Ascending aorta (tissue), 2 donors: ENCODE data around the gene PTGER2. TPM values are rescaled to one million over a fixed set of nuclear protein-coding genes. Genes with fewer than 3 reads are reported as not detected.
A peak's percentile ranks its signal among the peaks of the same experiment; 100 is the strongest.

Source experiments
- DNase-seq, 2 donors: peaks; one replicate each; pipeline ENCODE4 v3.0.0-alpha.2; 2019; ENCODE audit warnings: low spot score in 2 of 2
- H3K27ac ChIP-seq, 2 donors: fragments of 200-600 bp; sonication (generic); one replicate each; pipeline ENCODE4 v1.5.1; 2016 to 2017; ENCODE audit warnings: mild to moderate bottlenecking in 1 of 2
- H3K27me3 ChIP-seq: fragments of 200-600 bp; sonication (generic); one replicate; pipeline ENCODE4 v1.5.1; 2017
- H3K36me3 ChIP-seq, 2 donors: fragments of 200-600 bp; sonication (generic); one replicate each; pipeline ENCODE4 v1.5.1; 2016
- H3K4me1 ChIP-seq, 2 donors: fragments of 200-600 bp; sonication (generic); one replicate each; pipeline ENCODE4 v1.5.1; 2016 to 2017; ENCODE audit warnings: mild to moderate bottlenecking in 1 of 2
- H3K4me3 ChIP-seq, 2 donors: fragments of 200-600 bp; sonication (generic); one replicate each; pipeline ENCODE4 v1.5.1; 2016 to 2017; ENCODE audit warnings: mild to moderate bottlenecking in 1 of 2
- H3K9me3 ChIP-seq, 2 donors: fragments of 200-600 bp; sonication (generic); one replicate each; pipeline ENCODE4 v1.5.1; 2016
- intact Hi-C: fragments of 100-400 bp; cut with DNase I; formaldehyde crosslinking; loops from one replicate; pipeline ENCODE4 v1.15.1; 2023
- total RNA-seq: library from RNA; depleted of rRNA; stranded (reverse); fragments of >200 nt; gene quantifications from one replicate; pipeline ENCODE4 v1.1.0, GENCODE V29; 2016
- TF ChIP-seq, protein P1 (sequence below), 3 experiments: fragments of 200-600 bp in 2 of 3; fragments of 450-650 bp in 1 of 3; sonication (generic) in 2 of 3; IDR thresholded peaks; one replicate each; pipeline ENCODE4 v1.5.1; 2016 to 2019; ENCODE audit warnings: antibody characterized with exemption in 3 of 3, mild to moderate bottlenecking in 1 of 3, moderate library complexity in 1 of 3

The PTGER2 gene, protein sequence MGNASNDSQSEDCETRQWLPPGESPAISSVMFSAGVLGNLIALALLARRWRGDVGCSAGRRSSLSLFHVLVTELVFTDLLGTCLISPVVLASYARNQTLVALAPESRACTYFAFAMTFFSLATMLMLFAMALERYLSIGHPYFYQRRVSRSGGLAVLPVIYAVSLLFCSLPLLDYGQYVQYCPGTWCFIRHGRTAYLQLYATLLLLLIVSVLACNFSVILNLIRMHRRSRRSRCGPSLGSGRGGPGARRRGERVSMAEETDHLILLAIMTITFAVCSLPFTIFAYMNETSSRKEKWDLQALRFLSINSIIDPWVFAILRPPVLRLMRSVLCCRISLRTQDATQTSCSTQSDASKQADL
- 1.9 TPM for total RNA-seq

DNA sequence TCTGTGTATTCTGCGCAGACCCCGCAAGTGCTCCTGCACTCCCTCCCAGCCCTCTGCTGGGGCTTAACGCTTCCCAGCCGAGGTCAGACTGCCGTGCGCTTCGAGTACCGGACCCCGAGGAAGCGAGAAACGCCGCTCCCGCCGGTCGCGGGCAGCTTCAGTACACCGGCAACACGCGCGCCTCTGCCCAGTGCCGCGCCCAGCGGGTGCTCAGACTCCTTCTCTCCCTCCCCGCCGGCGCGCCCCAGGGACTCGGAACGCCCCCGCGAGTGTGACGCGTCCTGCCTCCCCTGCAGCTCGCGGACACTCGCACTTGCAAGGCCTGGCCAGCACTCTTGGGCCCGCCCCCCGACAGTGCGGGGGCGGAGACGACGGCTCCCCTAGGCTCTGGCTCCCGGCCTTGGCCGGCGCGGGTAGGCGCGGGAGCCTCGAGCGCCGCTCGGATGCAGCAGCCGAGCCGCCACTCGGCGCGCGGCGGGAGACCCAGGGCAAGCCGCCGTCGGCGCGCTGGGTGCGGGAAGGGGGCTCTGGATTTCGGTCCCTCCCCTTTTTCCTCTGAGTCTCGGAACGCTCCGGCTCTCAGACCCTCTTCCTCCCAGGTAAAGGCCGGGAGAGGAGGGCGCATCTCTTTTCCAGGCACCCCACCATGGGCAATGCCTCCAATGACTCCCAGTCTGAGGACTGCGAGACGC, at the start of gene PTGER2:
PTGER2 (plus strand) TSS at position 410 of the 692 bp plus-strand sequence; CDS start at position 647, 237 bp downstream.
- Histone ChIP-seq H3K36me3 (no peaks in the 10 kb centered on the region), H3K4me1 (peaks cover 3 to 7% of the 10 kb centered on the region in 2 donors), H3K27ac (peak within 1 kb of the TSS in 1 of 2 donors; percentile 5), H3K4me3 (peak within 1 kb of the TSS; percentile 62 to 65), H3K27me3 (no peaks in the 10 kb centered on the region), H3K9me3 (no peaks in the 10 kb centered on the region)
- intact Hi-C loops, result no loop called here
- TF ChIP-seq, protein P1, sequence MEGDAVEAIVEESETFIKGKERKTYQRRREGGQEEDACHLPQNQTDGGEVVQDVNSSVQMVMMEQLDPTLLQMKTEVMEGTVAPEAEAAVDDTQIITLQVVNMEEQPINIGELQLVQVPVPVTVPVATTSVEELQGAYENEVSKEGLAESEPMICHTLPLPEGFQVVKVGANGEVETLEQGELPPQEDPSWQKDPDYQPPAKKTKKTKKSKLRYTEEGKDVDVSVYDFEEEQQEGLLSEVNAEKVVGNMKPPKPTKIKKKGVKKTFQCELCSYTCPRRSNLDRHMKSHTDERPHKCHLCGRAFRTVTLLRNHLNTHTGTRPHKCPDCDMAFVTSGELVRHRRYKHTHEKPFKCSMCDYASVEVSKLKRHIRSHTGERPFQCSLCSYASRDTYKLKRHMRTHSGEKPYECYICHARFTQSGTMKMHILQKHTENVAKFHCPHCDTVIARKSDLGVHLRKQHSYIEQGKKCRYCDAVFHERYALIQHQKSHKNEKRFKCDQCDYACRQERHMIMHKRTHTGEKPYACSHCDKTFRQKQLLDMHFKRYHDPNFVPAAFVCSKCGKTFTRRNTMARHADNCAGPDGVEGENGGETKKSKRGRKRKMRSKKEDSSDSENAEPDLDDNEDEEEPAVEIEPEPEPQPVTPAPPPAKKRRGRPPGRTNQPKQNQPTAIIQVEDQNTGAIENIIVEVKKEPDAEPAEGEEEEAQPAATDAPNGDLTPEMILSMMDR (IDR thresholded peaks at IDR 0.05), result no peak
- DNase-seq, result peak; percentile 60 to 91

DNA sequence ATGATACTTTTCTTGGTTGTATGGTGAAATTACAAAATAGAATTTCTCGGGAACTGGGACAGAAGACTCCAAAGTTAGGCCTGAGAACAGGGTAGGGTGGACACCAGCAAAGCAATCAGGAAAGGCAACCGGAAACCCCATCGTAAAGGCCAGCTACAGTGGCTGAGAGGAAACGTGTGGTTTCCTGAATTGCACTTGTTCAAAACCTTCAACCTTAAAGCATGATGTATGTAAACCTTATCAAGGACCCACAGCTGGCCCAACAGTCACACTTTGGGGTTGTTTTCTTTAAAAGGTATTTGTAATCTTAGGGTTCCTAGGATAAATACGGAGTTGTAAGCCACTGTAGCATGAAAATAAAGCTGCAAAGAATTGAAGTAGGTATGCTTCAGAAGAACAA, 48.9 kb upstream of the PTGER2 start:
- Histone ChIP-seq H3K36me3 (no peaks in the 10 kb centered on the region), H3K27me3 (peaks cover 3% of the 10 kb centered on the region), H3K9me3 (no peaks in the 10 kb centered on the region), H3K4me3 (no peak overlapping the region), H3K4me1 (no peaks in the 10 kb centered on the region), H3K27ac (no peak overlapping the region)
- intact Hi-C loops, result no loop called here
- TF ChIP-seq, protein P1 (IDR thresholded peaks at IDR 0.05), result no peak
- no peak for DNase-seq

DNA sequence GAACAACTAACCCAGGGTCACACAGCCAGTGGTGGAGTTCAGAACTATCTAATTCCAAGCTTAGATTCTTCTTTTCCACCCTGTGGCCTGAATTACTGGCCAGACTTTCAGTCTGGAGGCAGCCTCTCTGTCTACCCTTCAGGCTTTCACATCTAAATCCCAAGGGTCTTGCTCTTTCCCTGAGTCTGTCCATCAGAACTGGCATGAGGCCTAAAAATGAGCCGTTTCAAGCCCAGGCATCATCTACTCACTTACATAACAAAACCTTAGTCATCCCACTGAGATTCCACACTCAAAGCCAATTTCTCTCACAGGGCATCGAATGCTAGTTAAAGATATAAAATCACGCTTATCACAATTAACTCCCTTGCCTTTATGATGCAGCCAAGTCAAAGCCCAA, 47.9 kb upstream of the PTGER2 start:
- intact Hi-C loops, result no loop called here
- no peaks in the 10 kb centered on the region for H3K4me1 ChIP-seq
- no peak overlapping the region for H3K4me3 ChIP-seq
- H3K9me3 ChIP-seq, result no peaks in the 10 kb centered on the region
- peak in 1 of 2 donors; percentile 71 for DNase-seq
- TF ChIP-seq, protein P1 (IDR thresholded peaks at IDR 0.05), result no peak
- H3K27me3 ChIP-seq, result peaks cover 3% of the 10 kb centered on the region
- no peak overlapping the region for H3K27ac ChIP-seq
- H3K36me3 ChIP-seq, result no peaks in the 10 kb centered on the region

DNA sequence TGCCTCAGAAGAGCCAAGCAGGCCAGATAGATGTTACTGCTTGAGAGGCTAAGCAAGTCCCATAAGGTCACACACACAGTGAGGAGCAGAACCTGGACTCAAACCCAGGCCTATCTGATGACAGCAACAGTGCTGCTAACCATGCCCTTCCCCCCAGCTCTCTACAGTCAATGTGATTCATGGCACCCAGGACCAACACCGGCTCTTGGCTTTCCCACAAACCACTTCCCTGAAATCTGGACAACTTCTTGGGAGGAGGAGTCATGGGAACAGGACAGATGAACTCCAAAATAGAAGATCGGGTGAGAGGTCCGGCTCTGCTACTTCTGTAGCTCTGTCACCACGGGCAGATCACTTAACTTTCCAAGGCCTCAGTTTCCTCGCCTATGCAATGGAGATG, 47.3 kb upstream of the PTGER2 start:
- Histone ChIP-seq H3K4me3 (peak overlapping the region in 1 of 2 donors; percentile 60), H3K36me3 (no peaks in the 10 kb centered on the region), H3K9me3 (no peaks in the 10 kb centered on the region), H3K27me3 (peaks cover 3% of the 10 kb centered on the region), H3K4me1 (no peaks in the 10 kb centered on the region), H3K27ac (no peak overlapping the region)
- TF ChIP-seq, protein P1 (IDR thresholded peaks at IDR 0.05), result no peak
- DNase-seq, result no peak
- intact Hi-C loops, result no loop called here

DNA sequence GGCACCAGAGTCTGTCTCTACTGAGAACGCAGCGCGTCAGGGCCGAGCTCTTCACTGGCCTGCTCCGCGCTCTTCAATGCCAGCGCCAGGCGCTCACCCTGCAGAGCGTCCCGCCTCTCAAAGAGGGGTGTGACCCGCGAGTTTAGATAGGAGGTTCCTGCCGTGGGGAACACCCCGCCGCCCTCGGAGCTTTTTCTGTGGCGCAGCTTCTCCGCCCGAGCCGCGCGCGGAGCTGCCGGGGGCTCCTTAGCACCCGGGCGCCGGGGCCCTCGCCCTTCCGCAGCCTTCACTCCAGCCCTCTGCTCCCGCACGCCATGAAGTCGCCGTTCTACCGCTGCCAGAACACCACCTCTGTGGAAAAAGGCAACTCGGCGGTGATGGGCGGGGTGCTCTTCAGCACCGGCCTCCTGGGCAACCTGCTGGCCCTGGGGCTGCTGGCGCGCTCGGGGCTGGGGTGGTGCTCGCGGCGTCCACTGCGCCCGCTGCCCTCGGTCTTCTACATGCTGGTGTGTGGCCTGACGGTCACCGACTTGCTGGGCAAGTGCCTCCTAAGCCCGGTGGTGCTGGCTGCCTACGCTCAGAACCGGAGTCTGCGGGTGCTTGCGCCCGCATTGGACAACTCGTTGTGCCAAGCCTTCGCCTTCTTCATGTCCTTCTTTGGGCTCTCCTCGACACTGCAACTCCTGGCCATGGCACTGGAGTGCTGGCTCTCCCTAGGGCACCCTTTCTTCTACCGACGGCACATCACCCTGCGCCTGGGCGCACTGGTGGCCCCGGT, 46.4 kb upstream of the PTGER2 start, which contains the start of gene PTGDR:
PTGDR (plus strand) TSS at position 198 of the 778 bp plus-strand sequence; CDS start at position 315, 117 bp downstream.
- Histone ChIP-seq H3K4me1 (no peaks in the 10 kb centered on the region), H3K9me3 (no peaks in the 10 kb centered on the region), H3K27ac (no peak within 1 kb of the TSS), H3K4me3 (peak within 1 kb of the TSS; percentile 30 to 60), H3K27me3 (peaks cover 3% of the 10 kb centered on the region), H3K36me3 (no peaks in the 10 kb centered on the region)
- TF ChIP-seq, protein P1 (IDR thresholded peaks at IDR 0.05), result no peak
- intact Hi-C loops, result no loop called here
- peak in 1 of 2 donors; percentile 68 for DNase-seq
